KMS-11 (cell line): ENCODE measurements around the gene ZNF697.

ENCODE experiments used
- H2AFZ ChIP-seq: fragments of 200-600 bp; sonication (generic); 2 replicates; pipeline ENCODE4 v1.6.1; 2016; ENCODE audit warnings: antibody characterized with exemption, mixed run types, low read depth
- H3K27ac ChIP-seq: fragments of 200-600 bp; sonication (generic); 2 replicates; pipeline ENCODE4 v1.6.1; 2016; ENCODE audit warnings: mild to moderate bottlenecking, mixed run types
- H3K27me3 ChIP-seq: fragments of 200-600 bp; sonication (generic); 2 replicates; pipeline ENCODE4 v1.6.1; 2017; ENCODE audit warnings: mild to moderate bottlenecking, low read depth, mixed run types, moderate library complexity; ENCODE audit not compliant: insufficient read depth
- H3K36me3 ChIP-seq: fragments of 200-600 bp; sonication (generic); 2 replicates; pipeline ENCODE4 v1.6.1; 2017; ENCODE audit warnings: mild to moderate bottlenecking, mixed run types; ENCODE audit not compliant: insufficient read depth
- H3K4me1 ChIP-seq: fragments of 200-600 bp; sonication (generic); 2 replicates; pipeline ENCODE4 v1.6.1; 2016; ENCODE audit warnings: mild to moderate bottlenecking, low read depth, mixed run types; ENCODE audit not compliant: poor library complexity, severe bottlenecking
- H3K4me2 ChIP-seq: fragments of 200-600 bp; sonication (generic); 2 replicates; pipeline ENCODE4 v1.7.0; 2016; ENCODE audit warnings: mild to moderate bottlenecking, mixed run types
- H3K4me3 ChIP-seq: fragments of 200-600 bp; sonication (generic); IDR thresholded peaks from 2 replicates; pipeline ENCODE4 v1.6.1; 2017; ENCODE audit warnings: low read depth, low read length, mixed read lengths; ENCODE audit not compliant: insufficient read depth
- H3K79me2 ChIP-seq: fragments of 200-600 bp; sonication (generic); 2 replicates; pipeline ENCODE4 v1.6.1; 2016; ENCODE audit warnings: low read depth, mixed run types; ENCODE audit not compliant: insufficient read depth
- H3K9ac ChIP-seq: fragments of 200-600 bp; sonication (generic); 2 replicates; pipeline ENCODE4 v1.6.1; 2016; ENCODE audit warnings: mild to moderate bottlenecking, mixed run types
- H4K20me1 ChIP-seq: fragments of 200-600 bp; sonication (generic); 2 replicates; pipeline ENCODE4 v1.6.1; 2016; ENCODE audit warnings: mild to moderate bottlenecking, mixed run types; ENCODE audit not compliant: insufficient read depth
- CTCF ChIP-seq: fragments of 200-600 bp; sonication (generic); conservative IDR thresholded peaks from 2 replicates; pipeline ENCODE4 v1.6.1; 2017; ENCODE audit warnings: low read depth, mild to moderate bottlenecking, antibody characterized with exemption, low read length, moderate library complexity, mixed read lengths

ZNF697 gene

GRCh38 chr1:119632103-119632490 lies 16.0 kb downstream of the ZNF697 start:
- no peak overlapping the region for H2AFZ ChIP-seq
- no peaks in the 10 kb centered on the region for H3K36me3 ChIP-seq
- no peak overlapping the region for H3K27ac ChIP-seq
- no peaks in the 10 kb centered on the region for H3K79me2 ChIP-seq
- no peak overlapping the region for H3K9ac ChIP-seq
- no peak overlapping the region for H3K4me3 ChIP-seq
- no peak overlapping the region for H3K4me2 ChIP-seq
- no peaks in the 10 kb centered on the region for H3K27me3 ChIP-seq
- no peaks in the 10 kb centered on the region for H3K4me1 ChIP-seq
- no peak for TF ChIP-seq CTCF
- H4K20me1 ChIP-seq: no peaks in the 10 kb centered on the region

- TF ChIP-seq CTCF: no peak
- H3K27me3 ChIP-seq: no peaks in the 10 kb centered on the region
- no peak overlapping the region for H3K9ac ChIP-seq
- no peaks in the 10 kb centered on the region for H3K36me3 ChIP-seq
- no peaks in the 10 kb centered on the region for H3K4me1 ChIP-seq
- no peaks in the 10 kb centered on the region for H4K20me1 ChIP-seq
- no peak overlapping the region for H3K4me3 ChIP-seq
- H3K79me2 ChIP-seq: no peaks in the 10 kb centered on the region
- H3K4me2 ChIP-seq: no peak overlapping the region
- no peak overlapping the region for H3K27ac ChIP-seq
- no peak overlapping the region for H2AFZ ChIP-seq
These were observed 16.5 kb downstream of the ZNF697 start for GRCh38 chr1:119631433-119632102.

- no peaks in the 10 kb centered on the region for H3K79me2 ChIP-seq
- TF ChIP-seq CTCF: no peak
- no peak overlapping the region for H2AFZ ChIP-seq
- no peak overlapping the region for H3K27ac ChIP-seq
- H3K4me2 ChIP-seq: no peak overlapping the region
- no peaks in the 10 kb centered on the region for H4K20me1 ChIP-seq
- no peak overlapping the region for H3K9ac ChIP-seq
- no peak overlapping the region for H3K4me3 ChIP-seq
- H3K27me3 ChIP-seq: no peaks in the 10 kb centered on the region
- no peaks in the 10 kb centered on the region for H3K36me3 ChIP-seq
- H3K4me1 ChIP-seq: no peaks in the 10 kb centered on the region
These were observed 17.0 kb downstream of the ZNF697 start for GRCh38 chr1:119631086-119631432.

GRCh38 chr1:119626841-119627240 lies 21.2 kb downstream of the ZNF697 start:
- no peak overlapping the region for H2AFZ ChIP-seq
- H4K20me1 ChIP-seq: no peaks in the 10 kb centered on the region
- H3K36me3 ChIP-seq: no peaks in the 10 kb centered on the region
- no peak overlapping the region for H3K27ac ChIP-seq
- H3K4me3 ChIP-seq: no peak overlapping the region
- no peak overlapping the region for H3K9ac ChIP-seq
- TF ChIP-seq CTCF: no peak
- H3K4me1 ChIP-seq: no peaks in the 10 kb centered on the region
- H3K4me2 ChIP-seq: no peak overlapping the region
- no peaks in the 10 kb centered on the region for H3K27me3 ChIP-seq
- no peaks in the 10 kb centered on the region for H3K79me2 ChIP-seq
